Measurements from ENCODE around the gene PDGFRA.
"Not testable (repeated sequence)": the region's sequence is repeated elsewhere in the genome, so short reads cannot be mapped to it uniquely, and the experiment has no call there.

Gene PDGFRA

DNA sequence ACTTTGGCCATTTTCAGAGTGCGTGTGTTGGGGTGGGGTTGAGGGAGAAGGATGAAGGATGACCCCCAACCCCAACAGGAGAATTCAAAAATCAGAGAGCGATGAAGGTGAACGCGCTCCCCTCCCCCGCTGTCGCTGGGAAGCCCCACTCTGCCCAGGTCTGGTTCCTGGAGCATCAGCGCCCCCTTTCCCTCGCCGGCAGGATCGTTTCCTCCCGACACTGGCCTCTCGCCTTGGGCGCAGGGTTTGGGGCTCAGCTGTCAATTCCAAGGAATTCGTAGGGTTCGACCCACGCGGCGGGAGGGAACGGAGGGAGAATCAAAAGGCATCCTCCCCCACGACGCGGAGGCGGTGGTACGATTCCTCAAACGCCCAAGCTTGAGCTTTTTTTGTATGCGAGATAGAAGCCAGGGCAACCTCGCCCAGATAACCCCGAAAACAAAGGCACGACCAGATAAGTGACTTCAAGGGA is 1.0 kb upstream of the PDGFRA start:
- no peak for DNase-seq

GRCh38 chr4:54228546-54228945 is 547 bp upstream of the PDGFRA start:
- DNase-seq: no peak

DNA sequence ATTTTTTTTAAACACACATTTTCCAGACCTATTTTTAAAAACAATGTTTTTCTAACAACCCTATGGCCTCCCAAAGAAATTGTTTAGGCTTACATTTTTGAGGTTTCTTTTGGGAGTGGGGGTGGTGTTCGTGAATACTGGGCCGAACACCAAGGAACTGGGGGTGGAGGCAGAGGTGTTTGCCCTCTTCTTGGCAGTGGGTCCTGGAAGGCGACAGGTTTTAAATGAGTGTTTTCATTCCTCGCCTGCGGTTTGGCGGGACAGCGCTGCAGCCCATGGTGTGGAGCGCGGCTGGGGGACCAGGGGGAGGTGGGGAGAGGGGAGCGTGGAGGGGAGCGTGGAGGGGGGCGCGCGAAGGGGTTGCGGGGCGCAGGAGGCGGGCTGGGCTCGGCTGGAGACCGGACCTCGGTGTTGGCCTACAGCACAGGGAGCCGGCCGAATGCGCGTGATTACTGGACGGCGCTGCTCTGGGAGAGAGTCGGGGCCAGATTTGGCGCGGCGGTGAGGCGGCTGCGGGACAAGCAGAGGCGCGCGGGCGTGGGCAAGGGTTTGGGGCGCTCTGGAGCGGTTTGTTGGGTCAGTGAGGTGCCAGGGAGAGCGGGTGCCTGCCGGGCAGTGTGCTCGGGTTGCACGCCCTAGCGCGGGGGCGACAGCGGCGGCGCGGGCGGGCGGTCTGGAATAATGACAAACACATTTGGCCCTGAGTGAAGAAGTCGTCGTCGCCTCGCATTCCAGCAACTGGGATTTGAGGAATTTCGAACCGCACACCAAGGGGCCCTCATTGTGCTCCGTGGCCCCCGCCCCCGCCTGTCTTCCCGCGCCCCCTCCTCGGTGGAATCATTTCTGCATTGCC is 764 bp downstream of the PDGFRA start:
- DNase-seq: no peak

- DNase-seq: no peak
Observed at GRCh38 chr4:54230484-54231418, 1.7 kb downstream of the PDGFRA start.

DNA sequence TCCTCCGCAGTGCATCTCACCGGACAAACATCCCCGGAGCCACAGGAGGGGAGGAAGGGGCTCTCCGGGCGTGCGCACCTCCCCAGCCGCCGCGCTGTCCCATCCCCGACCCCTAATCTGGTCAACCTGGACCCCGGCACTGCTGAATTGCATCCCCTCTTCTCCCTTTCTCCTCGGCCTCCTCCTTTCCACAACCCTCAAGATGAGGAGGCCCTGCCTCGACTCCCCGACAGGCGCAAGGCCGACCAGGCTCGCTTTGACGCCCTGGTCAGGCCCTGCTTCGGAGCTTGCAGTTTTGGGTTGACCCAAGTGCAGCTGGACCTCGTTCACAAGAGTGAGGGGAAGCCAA is 2.3 kb downstream of the PDGFRA start:
- DNase-seq: no peak

DNA sequence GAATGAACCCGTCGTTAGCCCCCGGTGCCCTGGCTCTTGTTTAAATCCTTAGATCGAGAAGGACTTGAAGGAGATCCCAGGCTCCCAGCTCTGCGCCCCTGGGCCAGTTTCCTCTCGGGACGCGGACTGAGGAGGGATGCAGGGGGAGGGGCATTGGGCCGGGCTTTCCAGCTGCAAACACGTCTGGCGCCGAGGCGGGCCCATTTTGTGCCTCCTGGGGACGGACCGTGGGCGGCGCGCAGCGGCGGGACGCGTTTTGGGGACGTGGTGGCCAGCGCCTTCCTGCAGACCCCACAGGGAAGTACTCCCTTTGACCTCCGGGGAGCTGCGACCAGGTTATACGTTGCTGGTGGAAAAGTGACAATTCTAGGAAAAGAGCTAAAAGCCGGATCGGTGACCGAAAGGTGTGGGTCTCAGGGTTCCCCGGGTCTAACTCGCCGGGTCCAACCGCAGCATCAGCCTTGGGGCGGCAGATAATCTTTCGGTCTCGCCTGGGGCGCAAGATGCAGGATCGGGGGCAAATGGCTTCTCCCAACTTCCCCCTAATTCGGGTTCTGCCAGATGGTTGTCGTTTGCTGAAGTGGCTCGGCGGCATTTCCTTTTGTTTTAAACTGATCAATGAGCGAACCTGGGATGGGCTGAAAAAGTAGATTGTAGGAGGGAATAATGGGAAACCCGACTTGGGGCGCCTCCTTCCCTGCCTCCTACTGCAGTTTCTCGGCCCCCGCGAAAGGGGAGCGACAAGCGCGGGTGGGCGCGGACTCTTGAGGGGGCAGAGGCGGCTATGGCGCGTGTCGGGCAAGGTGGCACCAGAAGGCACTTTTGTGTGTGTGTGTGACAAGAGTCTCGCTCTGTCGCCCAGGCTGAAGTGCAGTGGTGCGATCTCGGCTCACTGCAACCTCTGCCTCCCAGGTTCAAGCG is 2.9 kb downstream of the PDGFRA start:
- DNase-seq: no peak

DNA sequence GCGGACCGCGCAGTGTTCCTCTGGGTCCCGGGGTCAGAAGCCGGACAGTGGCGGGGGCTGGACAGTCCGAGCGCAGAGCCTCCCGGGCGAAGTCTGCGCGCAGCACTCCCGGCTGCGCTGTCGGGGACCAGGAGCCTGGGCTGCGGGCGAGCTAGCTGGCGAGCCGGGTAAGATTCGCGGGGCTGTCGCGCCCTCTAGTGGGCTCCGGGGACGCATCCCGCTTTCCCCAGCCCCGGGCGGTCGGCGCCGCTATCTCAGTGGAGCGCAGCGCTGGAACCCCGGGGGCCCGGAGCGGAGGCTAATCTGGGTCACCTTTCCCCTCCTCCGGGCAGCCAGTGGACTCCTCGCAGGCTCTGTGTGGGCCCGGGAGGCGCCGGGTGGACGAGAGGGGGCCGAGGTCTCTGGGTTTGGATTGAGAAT is 4.2 kb downstream of the PDGFRA start:
- peak; percentile 13 for DNase-seq

DNA sequence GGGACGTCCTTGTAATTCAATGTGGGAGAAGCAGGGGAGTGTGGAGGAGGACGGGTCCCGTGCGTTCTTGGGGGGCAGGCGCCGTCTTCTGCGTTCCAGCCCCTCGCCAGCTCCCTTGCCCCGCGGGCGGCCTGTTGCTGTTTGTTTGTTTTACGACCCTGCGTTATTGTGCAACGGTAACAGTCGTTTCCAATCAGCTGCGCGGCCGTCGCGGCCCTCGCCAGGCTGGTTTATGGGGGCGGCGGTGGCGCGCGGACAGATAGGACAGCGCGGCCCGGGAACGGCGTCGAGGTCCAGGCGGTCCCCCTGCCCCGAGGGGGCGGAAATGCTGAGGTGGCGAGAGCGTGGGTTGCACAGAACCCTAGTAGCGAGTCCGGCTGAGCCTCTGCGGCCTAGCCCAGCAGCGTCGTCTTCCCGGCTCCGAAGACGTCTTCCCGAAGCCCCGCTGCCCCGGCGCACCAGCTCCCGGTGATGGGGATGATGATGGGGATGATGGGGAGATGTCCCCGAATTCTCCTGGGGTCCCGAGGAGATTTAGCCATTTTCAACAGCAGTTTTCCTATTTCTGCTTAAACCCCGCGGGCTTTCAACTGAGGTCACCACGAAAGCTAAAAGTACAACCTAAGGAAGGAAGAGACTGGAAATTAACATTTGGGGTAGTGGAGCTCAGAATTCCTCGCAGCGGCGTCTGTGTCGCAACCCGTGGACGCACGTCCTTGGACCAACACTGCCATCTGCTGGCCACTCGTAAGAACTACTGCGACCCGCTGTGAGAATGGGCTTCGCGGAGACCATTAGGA is 4.8 kb downstream of the PDGFRA start:
- DNase-seq: peak; percentile 15

DNA sequence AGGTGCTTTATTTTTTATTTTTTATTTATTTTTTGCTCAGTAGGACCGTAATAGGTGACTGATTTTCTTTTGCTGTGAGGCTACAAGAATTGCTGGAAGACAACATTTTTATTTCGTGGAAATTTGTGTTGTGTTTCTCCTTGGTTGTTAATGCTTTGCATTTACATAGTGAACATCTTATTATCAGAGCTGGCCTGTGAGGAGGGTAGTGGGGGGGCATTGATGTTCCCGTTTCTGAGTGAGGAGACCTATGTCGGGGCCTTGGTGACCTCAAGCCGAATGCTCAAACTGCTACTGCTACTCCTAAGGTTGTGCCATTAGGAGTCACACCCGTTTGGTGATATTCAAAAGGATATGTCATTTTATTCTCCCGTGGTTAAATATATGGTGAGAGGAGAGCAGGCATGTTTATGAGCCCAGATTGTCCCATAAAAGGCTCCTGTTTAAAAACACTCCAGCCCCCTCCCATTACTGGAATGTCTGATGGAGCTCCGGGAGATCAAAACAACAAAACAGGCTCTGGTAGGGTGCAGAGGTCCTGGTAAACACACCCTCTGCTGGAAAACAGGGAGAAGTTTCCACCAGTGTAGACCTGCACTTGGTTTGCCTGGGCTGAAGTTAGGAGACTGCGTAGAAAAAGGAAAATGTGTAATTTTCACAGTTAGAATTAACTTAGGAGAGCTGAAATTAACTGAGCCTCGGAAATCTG is 5.6 kb downstream of the PDGFRA start:
- DNase-seq: no peak

- DNase-seq: not testable (repeated sequence)
Observed at GRCh38 chr4:54236316-54236715, 7.2 kb downstream of the PDGFRA start.

DNA sequence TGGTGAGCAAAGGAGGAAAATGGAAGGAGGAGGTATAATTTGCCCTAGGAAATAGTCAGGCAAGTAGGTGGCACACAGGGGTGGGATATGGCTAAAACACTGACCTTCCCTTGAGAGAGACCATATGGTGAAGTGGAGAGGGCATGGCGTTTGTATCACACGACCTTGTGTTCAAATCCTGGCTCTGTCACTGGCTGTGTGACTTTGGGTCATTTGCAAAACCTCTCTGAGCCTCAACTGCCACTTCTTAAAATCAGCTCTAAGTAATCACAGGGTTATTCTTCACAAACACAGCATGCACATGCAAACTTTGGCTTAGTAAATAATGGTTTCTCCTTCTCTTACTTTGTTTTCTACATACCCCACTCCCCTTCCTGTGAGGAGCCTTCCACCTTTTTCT is 8.7 kb downstream of the PDGFRA start:
- no peak for DNase-seq

DNA sequence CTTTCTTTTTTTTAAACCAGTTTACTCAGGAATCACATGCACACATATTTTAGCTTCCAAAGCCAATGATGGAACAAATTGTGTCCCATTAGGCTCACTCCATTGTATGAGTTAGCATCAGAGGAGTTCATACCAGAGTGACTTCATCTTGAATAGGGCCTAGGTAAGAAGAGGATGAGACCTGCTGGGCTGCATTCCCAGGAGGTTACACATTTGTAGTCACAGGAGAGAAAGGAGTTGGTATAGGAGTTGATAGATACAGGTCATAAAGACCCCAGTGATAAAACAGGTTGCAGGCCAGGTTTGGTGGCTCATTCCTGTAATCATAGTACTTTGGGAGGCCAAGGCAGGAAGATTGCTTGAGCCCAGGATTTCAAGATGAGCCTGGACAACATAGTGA is 9.3 kb downstream of the PDGFRA start:
- no peak for DNase-seq

DNA sequence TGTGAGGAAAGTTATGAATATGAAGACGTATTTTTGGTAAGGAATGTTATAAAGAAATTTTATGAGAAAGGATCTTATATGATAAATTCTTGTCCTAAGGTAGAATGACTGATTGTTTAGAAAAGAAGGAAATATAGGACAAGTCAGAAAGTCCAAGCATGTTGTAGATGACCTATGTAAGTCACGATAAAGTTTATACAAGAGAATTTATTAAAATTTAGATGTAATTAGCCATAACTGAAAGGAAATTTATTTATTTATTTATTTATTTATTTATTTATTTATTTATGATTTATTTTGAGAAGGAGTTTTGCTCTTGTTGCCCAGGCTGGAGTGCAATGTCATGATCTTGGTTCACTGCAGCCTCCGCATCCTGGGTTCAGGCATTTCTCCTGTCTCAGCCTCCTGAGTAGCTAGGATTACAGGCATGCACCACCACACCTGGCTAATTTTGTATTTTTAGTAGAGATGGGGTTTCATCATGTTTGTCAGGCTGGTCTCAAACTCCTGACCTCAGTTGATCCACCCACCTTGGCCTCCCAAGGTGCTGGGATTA is 12.3 kb downstream of the PDGFRA start:
- not testable (repeated sequence) for DNase-seq

DNA sequence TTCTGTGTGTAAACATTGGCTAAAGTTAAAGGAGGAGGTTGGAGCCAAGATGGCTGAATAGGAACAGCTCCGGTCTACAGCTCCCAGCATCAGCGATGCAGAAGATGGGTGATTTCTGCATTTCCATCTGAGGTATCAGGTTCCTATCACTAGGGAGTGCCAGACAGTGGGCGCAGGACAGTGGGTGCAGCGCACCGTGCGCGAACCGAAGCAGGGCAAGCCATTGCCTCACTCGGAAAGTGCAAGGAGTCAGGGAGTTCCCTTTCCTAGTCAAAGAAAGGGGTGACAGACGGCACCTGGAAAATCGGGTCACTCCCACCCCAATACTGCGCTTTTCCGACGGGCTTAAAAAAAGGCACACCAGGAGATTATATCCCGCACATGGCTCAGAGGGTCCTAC is 14.4 kb downstream of the PDGFRA start:
- not testable (repeated sequence) for DNase-seq

GRCh38 chr4:54252312-54252711 is 23.2 kb downstream of the PDGFRA start:
- DNase-seq: not testable (repeated sequence)

- DNase-seq: no peak
Observed at GRCh38 chr4:54254116-54254914, 25.2 kb downstream of the PDGFRA start.

DNA sequence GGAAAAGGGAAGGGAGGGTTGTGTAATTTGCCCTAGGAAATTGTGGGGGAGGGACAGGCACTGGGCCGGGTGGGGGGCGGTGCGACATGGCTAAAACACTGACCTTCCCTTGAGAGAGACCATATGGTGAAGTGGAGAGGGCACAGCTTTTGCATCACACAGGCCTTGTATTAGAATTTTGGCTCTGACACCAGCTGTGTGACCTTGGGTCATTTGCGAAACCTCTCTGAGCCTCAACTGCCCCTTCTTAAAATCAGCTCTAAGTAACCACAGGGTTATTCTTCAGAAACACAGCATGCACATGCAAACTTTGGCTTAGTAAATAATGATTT is 25.8 kb downstream of the PDGFRA start:
- no peak for DNase-seq

GRCh38 chr4:54255881-54256280 is 26.8 kb downstream of the PDGFRA start:
- DNase-seq: no peak

DNA sequence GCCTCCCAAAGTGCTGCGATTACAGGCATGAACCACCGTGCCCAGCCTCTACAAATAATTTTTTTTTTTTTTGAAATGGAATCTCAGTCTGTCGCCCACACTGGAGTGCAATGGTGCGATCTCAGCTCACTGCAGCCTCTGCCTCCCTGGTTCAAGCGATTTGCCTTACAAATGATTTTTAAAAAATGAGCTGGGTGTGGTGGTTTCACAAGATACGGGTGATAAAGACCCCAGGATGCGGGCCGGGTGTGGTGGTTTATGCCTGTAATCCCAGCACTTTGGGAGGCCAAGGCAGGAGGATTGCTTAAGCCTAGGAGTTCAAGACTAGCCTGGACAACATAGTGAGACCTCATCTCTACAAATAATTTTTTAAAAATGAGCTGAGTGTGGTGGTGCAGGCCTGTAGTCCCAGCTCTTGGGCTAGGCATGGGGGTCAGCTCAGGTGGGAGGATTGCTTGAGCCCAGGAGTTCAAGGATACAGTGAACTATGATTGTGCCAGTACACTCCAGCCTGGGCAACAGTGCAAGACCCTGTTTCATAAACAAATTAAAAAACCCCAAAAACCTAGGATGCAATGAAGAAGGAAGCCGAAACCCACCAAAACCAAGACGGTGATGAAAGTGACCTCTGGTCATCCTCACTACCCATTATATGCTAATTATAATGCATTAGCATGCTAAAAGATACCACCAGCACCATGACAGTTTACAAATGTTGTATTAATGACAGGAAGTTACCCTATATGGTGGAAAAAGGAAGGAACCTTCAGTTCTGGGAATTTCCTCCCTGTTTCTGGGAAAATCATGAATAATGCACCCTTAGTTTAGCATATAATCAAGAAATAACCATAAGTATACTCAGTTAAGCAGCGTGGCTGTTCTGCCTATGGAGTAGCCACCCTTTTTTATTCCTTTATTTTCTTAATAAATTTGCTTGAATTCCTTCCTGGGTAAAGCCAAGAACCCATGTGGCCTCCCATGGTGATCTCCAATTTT is 27.7 kb downstream of the PDGFRA start:
- no peak for DNase-seq
